ENCODE measurements around the gene DAPK2.

DNA sequence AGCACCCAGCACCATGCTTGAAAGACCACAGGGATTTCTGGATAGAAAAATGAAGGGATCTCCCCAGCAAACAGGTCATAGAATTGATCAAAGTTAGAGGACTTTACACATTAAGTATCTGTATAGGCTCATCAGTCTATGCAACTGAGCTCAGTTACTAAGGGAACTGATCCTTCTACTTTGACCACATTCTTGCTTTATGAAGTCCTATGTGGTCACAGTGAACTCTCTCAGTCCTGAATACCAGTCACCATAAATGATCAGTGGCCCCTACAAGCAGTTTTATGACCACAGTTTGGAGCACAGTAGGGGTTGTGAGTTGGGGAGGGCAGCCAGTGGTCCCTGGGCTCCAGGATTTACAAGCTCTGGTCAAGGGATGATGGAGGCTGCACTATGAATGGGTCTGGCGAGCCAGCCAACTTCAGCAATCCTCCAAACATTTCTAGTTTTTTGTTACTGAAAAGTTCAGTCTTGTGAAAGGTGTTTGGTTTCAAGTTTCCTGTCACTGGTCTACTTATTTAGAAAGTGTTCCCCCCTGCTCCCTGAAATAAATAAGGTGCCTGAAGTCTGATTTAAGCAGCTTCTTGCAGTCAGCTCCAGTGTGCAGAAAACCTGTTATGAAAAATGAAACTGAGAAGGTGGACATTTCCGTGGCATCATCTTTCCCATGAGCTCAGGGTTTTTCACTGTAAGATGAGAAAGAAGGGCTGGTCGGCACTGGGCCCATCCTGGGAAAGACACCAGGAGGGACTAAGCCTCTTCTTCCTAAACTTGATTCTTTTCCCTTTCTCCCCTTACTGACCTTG is 75.5 kb downstream of the DAPK2 start:
- TF ChIP-seq, protein P1, sequence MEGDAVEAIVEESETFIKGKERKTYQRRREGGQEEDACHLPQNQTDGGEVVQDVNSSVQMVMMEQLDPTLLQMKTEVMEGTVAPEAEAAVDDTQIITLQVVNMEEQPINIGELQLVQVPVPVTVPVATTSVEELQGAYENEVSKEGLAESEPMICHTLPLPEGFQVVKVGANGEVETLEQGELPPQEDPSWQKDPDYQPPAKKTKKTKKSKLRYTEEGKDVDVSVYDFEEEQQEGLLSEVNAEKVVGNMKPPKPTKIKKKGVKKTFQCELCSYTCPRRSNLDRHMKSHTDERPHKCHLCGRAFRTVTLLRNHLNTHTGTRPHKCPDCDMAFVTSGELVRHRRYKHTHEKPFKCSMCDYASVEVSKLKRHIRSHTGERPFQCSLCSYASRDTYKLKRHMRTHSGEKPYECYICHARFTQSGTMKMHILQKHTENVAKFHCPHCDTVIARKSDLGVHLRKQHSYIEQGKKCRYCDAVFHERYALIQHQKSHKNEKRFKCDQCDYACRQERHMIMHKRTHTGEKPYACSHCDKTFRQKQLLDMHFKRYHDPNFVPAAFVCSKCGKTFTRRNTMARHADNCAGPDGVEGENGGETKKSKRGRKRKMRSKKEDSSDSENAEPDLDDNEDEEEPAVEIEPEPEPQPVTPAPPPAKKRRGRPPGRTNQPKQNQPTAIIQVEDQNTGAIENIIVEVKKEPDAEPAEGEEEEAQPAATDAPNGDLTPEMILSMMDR (IDR thresholded peaks at IDR 0.05): no peak
- TF ChIP-seq POLR2A (IDR thresholded peaks at IDR 0.05): no peak
